ENCODE data around the gene DNAJB12.
A peak's percentile ranks its signal among the peaks of the same experiment; 100 is the strongest.
"Not testable (repeated sequence)": the region's sequence is repeated elsewhere in the genome, so short reads cannot be mapped to it uniquely, and the experiment has no call there.

DNAJB12 gene

GRCh38 chr10:72331575-72332422 lies 22.9 kb downstream of the DNAJB12 start:
- peak; percentile 82 for DNase-seq (ENCODE audit: low read depth)

- DNase-seq (ENCODE audit: low read depth) = no peak
These were observed 24.7 kb downstream of the DNAJB12 start for GRCh38 chr10:72330069-72330426.

DNA sequence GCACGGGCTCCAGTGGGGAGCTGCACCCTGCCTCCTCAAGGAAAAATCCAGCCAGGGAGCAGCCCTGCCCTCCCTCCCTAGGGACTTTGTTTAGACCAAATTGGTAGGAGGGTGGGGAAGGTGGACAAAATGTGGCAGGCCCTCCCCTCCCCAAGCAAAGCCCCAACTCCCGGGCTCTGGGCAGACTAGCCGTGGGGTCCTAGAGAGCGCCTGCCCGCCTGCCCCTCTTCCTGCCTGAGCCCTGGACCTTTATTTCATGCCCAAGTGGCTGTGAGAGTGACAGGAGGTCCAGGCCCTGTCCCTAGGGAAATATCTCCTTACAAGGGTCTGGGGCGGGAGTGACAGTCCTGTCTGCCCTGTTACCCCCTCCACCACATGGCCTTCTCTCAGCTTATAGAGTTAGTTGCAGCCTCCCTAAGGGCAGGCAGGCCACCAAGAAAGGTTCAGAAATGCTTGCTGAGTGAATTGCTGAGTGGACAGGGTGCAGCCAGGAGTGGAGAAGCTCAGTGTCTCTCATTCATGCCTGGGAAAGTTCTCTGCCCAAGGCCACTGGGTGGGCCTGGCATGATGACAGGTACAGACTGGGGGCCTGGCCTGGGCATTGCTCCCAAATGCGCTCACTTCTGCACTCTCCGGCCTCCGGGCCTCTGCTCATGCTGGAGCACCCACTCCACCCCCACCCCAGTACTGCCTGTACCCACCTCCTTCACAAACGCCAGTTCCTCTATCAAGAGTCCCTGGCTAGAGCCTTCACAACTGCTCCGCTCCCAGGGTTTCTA lies 25.2 kb downstream of the DNAJB12 start:
- no peak for DNase-seq (ENCODE audit: low read depth)

DNA sequence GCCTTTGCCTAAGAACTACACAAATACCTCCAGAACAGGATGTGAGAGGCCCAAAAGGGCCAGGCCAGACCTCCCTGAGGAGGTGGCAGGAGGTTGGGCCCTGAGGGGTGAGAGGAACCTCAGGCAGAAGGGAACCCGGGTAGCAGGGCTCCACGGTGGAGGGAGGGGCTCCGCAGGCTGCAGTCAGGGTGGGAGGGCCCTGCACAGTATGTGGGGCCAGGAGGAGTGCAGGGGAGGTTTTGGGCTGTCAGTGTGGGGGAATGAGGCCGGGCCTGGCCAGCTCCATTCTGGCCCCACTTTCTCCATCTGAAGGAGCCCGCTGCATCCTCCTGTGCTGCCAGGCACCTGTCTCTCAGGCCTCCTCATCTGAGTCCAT lies 25.9 kb downstream of the DNAJB12 start:
- DNase-seq (ENCODE audit: low read depth) = no peak

DNA sequence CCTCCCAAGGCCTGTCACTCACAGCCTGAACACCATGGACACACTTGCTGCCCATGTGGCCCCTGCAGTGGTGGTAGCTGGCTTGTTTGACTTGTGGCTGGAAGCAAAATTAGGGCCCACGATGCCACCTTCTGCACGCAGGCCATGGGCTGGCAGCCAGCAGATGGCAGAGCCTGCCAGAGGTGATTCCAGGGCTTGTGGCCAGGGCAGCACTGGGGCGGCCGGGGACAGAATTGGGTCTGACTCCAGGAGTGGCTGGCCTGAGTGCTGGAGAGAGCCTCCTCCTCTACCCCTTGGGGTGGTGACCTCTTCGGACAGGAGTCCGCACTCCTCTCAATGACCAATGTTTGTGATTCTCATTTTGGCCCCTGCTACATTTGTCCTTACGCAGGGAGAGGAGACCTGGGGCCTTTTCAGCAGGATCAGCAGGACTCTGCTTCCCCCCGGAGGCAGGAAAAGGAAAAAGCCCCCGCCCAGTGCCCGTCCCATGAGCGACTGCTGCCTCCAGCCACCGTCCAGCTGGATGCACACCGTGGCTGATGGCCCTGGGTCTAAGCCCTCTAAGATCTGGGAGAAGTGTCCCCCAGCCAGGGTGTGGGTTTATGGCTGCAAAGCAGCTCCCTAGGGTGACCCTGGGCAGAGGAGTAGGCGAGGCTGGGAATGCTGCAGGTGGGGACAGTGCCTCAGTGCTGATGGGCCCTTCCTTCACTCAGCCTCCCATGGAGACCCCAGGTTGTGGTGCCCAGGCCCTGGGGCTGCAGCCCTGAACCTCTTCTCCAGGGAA lies 26.5 kb downstream of the DNAJB12 start:
- DNase-seq (ENCODE audit: low read depth) = no peak

DNA sequence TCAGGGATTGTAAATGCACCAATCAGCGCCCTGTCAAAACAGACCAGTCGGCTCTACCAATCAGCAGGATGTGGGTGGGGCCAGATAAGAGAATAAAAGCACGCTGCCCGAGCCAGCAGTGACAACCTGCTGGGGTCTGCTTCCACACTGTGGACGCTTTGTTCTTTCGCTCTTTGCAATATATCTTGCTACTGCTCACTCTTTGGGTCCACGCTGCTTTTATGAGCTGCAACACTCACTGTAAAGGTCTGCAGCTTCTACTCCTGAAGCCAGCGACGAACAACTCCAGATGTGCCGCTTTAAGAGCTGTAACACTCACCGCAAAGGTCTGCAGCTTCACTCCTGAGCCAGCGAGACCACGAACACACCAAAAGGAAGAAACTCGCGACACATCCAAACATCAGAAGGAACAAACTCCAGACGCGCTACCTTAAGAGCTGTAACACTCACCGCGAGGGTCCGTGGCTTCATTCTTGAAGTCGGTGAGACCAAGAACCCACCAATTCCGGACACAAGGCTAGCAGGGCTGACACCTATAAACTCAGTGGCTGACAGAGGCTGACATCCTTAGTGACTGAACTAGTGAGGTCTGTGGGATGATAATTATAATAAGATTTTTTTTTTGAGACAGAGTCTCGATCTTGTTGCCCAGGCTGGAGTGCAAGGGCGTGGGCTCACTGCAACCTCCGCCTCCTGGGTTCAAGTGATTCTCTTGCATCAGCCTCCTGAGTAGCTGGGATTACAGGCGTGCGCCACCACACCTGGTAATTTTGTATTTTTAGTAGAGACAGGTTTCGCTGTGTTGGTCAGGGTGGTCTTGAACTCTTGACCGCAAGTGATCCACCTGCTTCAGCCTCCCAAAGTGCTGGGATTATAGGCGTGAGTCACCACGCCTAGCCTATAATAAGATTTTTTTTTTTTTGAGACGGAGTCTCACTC lies 27.8 kb downstream of the DNAJB12 start:
- peak; percentile 73 for DNase-seq (ENCODE audit: low read depth)

GRCh38 chr10:72325243-72326175 lies 29.2 kb downstream of the DNAJB12 start:
- not testable (repeated sequence) for DNase-seq (ENCODE audit: low read depth)

GRCh38 chr10:72323771-72324191 lies 30.9 kb downstream of the DNAJB12 start:
- DNase-seq (ENCODE audit: low read depth) = no peak

- DNase-seq (ENCODE audit: low read depth) = no peak
These were observed 31.5 kb downstream of the DNAJB12 start for GRCh38 chr10:72323108-72323749.

DNA sequence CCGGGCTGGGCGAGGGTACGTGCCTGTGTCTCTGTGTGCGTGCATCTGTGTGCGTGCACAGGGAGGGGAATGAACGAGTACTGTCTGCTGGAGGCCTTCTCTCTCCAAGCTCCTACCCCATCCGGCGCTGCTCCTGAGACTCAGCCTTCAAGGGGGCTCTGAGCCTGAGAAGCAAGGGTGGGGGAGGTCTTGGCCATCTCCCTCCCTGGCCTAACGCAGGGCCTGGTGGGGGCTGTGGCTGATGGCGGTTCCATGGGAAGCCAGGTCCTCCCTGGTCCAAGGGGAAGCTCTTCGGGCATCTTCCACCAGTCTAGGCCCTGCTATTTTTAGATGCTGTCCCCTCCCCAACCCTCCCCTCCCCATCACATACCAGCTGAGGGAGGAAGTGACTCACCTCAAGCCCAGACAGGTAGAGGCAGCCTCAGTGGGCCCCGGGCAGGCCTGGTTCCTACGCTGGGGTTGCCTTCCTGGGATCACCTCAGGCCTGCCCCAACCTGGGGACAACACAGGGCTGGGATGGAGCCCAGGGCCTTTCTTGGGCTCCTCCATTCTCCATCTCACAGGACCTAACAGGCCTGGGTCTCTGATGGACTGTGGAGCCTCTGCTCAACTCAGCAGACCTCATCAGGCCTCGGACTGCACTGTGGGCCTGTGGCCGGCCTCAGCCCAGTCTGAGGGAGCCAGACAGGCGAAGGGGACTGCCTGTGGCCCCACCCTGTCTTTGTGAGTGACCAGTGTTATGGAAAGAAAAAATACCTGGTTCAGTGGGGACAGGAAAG lies 32.2 kb downstream of the DNAJB12 start:
- DNase-seq (ENCODE audit: low read depth) = no peak

GRCh38 chr10:72322030-72322279 lies 32.8 kb downstream of the DNAJB12 start:
- no peak for DNase-seq (ENCODE audit: low read depth)

DNA sequence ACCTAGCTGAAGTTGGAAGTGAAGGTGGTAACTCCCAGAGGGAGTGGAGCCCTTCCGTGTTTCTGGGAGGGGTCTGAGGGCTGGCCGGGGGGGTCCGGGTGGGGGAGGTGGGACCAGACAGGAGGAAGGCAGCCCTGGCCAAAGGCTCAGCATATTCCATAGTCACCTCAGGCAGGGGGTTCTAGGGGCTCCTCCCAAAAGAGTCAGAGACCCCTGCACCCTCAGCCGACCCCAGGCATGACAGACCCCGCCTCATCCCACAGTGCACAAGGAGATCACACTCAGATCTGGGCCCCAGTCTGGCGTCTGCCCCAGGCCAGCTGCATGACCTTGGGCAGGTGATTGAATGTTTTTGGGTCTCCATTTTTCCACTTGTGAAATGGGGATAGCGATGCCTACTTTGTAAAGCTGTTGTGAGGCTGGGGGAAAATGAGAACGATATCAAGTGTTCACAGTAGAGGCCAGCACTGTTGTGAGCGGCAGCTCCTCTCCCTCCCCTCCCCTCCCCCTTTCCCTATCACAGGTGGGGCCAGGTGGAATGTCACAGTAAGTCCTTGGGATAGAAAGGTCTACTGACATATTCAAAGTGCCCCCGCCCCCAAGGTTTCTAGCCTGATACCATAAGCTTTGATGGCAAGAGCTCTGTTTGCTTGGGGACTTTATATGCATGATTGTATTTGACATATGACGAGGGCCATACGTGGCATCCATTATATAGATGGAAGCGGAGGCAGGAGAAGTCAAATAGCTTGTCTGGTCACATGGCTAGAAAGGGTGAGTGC lies 33.3 kb downstream of the DNAJB12 start:
- DNase-seq (ENCODE audit: low read depth) = no peak

DNA sequence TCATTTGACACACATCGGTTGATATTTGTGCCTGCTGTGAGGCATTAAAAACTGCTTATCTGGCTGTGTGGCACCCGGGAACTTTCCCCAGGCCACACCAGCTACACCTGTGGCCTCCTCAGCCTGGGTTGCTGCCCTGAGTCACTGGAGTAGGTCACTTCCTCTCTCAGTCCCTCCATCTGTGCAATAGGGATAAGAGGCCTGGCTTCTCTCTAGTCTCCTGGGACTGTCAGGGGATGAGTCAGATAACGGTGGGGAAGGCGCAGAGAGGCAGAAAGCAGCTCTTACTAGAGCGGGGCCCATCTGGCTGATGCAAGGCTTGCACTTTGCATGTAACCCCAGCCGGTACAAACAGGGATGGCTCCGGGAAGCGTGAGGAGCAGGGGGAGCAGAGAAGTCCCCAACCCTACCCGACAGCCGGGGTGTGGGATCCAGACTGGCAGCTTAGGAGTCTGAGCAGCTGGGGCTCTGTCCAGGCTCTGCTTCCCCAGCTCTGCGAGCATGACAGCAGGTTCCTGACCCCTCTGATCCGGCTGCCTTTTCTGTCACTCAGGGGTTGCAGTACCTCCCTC lies 34.0 kb downstream of the DNAJB12 start:
- peak; percentile 74 for DNase-seq (ENCODE audit: low read depth)

DNA sequence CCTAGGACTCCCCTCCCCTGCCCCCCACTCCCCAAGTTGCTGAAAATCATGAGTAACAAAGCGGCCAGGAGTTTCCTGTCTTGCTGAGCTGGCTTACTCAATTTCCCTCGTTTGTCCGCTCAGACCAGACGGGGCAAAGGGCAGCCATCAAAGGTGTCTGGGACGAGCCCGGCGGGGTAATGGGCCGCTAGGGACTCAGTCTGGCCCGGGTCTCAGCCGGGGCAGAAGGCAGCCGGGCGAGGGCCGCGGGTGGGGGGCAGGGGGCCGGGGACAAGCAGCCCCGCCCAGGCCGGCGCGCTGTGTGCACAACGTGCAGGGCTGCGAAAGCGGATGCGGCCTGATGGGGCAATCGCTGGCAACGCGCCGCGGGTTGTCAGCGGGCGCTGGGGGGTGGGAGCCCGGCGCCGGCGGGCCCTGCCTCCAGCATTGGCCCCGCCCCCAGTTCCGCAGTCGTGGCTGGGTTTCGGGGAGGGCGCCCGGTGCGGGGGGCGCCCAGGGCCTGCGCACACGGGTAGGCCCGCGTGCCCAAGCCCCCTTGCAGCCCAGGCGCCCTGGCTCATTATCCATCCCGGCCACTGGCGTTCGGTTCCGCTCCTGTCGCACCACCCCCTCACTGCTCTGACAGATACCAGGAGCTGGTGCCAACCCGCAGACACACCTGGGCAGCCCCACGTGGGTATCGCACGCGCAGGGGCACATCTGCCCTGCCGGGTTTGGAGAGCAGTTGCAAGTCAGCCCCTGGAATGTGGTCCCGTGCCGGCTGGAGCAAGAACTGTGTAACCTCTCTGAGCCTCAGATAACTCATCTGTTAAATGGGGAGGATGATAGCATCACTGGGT lies 35.1 kb downstream of the DNAJB12 start:
- DNase-seq (ENCODE audit: low read depth) = peak; percentile 83

DNA sequence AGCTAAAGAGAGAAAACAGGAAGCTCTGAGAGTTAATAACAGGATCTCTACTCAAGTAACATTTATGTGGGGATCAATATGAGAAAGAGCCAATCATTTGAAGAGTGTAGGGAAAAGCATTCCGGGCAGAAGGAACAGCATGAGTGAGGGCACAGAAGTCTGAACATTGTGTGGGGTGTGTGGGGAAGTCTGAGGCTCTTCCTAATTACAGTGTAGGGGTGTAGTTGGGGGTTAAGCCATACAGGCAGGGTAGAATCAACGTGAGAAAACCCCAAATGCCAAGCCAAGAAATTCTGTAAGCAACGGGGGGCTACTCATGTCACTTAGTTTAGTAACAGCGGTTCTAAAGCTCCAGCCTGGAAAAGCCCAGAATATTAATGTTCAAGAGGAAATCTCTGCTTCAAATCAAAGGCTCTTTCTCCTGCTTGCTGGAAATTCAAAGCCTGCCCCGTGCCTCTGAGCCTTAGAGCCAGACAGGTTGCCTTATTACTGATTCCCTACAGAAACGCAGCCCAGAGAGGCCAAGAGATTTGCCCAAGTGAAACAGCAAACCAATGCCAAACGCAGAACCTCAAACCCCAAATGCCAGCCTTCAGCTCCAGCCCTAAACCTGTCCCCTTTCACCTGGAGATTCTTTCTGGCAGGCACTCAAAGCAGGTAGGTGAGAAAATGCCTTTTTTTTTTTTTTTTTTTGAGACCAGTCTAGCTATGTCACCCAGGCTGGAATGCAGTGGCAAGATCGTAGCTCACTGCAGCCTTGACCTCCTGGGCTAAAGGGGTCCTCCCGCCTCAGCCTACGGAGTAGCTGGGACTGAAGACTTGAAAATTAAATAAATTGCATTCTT lies 36.1 kb downstream of the DNAJB12 start:
- DNase-seq (ENCODE audit: low read depth) = no peak

- no peak for DNase-seq (ENCODE audit: low read depth)
These were observed 37.8 kb downstream of the DNAJB12 start for GRCh38 chr10:72316748-72317435.

Data from activated T-cell treated with anti-CD3 and anti-CD28 coated beads for 24 hours (primary cell).